NCI-H2196 (cell line): Measurements from ENCODE around the gene IL17B.
"Not testable (repeated sequence)": the region's sequence is repeated elsewhere in the genome, so short reads cannot be mapped to it uniquely, and the experiment has no call there.

Experiments
- DNase-seq: peaks from one replicate; lab custom pipeline; 2025; ENCODE audit not compliant: unreplicated experiment; lab: John Stamatoyannopoulos, UW

The IL17B gene

DNA sequence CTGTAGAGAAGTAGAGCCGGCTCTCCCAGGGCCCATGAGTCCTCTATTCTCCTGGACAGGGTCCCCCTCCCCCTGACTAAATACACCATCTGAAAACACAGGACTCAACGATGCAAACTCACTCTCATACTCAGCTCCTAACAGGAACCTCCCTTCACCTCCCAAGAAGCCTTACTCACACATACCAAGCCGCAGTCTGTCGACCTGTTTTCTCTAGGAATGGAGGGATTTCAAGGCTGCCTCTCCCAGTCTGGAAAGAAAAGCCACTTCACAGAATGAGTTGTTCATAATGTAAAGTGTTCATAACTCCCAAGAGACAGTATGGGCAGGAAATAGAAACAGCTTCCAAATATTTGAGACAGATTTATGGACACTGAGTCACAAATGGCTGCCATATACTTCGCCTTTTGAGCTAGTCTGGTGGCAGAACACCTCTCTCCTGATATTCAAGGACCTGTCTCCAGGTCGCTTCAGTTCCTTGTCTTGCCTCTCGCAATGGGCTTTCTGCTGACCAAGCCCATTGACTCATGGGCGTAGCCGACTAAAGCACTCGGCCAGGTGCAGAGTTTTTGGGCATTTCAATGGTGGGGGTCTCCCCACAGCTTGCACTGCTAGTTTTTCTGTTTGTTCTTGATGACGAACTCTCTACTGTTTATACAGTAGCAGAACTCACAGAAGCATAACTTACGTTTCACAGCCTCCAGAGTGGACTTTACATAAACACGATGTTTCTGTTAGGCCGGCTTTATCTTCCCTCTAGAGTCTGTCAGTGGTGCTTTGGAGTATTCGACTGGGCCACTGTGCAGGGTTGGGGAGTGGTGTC, 25.0 kb upstream of the IL17B start:
- DNase-seq, result no peak

DNA sequence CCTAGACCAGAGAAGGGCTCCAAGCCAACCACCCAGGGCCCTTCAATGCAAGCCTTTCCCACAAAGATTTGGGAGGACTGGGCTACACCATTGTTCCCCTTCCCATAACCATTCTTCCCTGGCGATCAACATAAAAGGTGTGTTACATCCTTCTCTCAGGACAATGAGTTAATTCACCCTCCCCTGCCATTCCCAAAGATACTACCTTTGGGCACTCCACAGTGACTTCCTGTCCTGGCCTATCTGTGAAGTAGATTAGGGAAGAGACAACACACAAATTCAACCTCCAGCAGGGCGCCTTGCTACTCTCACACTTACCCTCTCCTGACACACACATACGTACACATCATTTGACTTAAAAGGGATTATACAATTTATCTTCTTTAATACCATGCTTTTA, 23.2 kb upstream of the IL17B start:
- no peak for DNase-seq

DNA sequence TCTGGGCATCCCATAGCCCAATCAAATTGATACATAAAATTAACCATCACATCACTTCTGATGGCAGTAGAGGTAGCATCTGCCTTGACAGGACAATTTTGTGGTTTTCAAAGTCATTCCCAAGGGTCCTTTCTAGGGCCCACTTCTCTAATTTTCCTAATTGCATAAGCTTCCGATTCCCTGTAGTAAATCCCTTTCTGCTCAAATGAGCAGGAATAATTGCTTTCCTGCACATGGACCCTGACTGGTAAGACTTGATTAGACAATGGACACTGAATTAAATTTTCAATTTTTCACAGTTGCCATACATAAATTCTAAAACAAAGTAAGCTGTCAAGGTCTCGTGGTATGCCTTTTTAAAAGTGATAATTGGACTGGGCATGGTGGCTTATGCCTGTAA, 22.0 kb upstream of the IL17B start:
- DNase-seq, result no peak

DNA sequence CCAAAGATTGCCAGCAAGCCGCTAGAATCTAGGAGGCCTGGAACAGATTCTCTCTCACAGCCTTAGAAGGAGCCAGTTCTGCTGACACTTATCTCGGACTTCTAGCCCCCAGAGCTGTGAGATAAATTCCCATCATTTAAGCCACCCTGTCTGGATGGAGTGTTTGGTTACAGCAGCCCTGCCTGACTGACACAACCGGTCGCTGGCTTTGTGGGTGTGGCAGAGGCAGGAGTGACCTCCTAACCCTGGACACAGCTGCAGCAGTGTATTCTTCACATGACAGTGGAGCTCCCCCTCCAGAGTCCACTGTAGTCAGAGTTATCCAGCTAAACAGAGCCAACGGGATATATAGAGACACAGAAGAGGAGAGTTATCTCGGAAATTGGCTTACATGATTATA, 21.2 kb upstream of the IL17B start:
- no peak for DNase-seq

DNA sequence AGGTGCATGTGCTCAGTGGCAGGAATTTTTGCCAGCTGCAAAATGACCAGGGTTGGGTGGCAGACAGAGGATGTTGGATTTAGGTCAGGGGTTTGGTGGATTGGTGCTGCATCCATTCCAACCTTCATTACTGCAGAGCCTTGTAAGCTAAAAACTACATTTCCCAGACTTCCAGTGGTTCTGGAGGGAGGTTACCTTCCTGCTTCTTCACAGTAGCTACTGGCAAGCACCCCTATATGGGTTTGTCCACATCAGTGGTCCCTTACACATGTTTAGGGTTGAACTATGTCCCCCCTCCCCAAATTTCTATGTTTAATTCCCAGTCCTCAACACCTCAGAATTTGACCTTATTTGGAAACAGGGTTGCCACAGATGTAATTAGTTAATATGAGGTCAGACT, 20.7 kb upstream of the IL17B start:
- DNase-seq, result no peak

DNA sequence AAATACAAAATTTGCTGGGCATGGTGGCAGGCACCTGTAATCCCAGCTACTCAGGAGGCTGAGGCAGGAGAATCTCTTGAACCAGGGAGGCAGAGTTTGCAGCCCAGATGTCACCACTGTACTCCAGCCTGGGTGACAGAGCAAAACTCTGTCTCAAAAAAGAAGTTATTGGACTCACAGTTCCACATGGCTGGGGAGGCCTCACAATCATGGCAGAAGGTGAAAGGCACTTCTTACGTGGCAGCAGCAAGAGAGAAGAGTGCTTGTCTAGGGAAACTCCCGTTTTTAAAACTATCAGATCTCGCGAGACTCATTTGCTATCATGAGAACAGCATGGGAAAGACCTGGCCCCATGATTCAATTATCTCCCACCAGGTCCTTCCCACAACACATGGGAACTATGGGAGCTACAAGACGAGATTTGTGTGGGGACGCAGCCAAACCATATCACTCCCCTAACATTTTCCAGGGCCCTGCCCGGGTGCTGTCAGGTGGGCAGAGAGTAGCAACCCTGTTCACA, 19.7 kb upstream of the IL17B start:
- not testable (repeated sequence) for DNase-seq

DNA sequence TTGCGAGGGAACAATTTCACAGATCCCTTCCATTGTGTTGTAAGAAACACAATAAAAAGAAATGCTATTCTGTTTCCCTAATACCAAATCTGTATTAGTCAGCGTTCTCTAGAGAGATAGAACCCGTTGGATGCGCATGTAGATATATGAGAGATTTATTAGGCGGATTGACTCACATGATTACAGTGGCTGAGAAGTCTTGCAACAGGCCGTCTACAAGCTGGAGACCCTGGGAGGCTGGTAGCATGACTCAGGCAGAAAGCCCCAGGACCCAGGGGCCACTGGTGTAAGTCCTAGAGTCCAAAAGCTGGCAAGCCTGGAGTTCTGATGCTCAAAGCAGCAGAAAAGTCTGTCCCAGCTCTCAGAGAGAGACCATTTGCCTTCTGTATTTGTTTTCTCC, 18.4 kb upstream of the IL17B start:
- DNase-seq, result no peak

DNA sequence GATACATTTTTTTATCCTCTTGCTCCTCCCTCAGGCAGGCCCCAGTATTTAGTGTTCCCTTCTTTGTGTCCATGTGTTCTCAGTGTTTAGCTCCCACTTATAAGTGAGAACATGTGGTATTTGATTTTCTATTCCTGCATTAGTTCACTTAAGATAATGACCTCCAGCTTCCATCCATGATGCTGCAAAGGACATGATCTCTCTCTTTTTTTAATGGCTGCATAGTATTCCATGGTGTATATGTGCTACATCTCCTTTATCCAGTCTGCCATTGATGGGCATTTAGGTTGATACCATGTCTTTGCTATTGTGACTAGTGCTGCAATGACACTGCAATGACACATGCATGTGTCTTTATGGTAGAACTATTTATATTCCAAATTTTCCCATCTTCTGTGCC, 15.9 kb upstream of the IL17B start:
- not testable (repeated sequence) for DNase-seq

DNA sequence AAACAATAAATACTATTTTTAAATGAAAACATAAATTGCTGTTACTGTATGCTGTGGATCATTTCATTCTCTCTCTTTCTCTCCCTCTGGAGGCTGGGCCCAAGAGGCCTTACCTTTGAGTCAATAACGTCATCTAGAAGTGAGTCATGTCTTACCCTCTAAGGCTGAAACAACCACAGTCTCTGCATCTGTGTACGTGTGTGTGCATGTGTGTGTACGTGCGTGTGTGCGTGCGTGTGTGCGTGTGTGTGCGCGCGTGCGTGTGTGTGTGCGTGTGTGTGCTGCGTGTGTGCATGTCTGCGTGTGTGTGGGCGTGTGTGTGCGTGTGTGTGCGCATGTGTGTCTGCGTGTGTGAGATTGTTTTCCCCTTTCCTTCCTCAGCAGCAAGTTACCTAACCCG, 13.6 kb upstream of the IL17B start:
- DNase-seq, result no peak

DNA sequence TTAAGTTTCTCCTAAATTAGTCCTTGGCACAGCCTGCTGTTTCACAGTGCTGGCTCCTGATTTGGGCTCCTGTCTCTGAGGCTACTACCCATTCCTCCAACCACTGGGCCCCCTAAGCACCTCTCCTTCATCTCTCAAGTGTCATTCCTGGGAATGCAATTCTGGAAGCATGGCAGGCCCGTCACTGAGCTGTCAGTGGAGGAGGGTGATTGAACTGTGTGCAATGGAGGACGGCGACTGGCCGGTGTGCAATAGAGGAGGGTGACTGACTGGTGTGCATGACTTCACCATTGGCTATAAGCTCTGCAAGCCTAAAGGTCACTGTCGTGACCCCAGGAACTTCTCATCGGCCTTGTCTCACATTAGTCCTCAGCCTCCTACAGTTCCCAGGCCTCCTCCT, 12.4 kb upstream of the IL17B start:
- no peak for DNase-seq

DNA sequence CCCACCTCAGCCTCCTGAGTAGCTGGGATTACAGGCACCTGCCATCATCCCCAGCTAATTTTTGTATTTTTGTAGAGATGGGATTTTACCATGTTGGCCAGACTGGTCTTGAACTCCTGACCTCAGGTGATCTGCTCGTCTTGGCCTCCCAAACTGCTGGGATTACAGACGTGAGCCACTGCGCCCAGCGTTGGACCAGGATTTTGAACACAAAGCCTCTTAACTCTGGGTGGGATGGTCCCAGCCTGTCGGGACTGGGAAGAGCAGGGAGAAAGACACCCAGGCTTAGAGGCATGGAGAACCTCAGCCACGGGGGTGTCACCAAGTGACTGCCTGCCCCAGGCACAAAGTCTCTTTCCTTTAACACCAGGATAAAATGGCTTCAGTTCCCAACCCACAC, 12.0 kb upstream of the IL17B start:
- DNase-seq, result not testable (repeated sequence)

DNA sequence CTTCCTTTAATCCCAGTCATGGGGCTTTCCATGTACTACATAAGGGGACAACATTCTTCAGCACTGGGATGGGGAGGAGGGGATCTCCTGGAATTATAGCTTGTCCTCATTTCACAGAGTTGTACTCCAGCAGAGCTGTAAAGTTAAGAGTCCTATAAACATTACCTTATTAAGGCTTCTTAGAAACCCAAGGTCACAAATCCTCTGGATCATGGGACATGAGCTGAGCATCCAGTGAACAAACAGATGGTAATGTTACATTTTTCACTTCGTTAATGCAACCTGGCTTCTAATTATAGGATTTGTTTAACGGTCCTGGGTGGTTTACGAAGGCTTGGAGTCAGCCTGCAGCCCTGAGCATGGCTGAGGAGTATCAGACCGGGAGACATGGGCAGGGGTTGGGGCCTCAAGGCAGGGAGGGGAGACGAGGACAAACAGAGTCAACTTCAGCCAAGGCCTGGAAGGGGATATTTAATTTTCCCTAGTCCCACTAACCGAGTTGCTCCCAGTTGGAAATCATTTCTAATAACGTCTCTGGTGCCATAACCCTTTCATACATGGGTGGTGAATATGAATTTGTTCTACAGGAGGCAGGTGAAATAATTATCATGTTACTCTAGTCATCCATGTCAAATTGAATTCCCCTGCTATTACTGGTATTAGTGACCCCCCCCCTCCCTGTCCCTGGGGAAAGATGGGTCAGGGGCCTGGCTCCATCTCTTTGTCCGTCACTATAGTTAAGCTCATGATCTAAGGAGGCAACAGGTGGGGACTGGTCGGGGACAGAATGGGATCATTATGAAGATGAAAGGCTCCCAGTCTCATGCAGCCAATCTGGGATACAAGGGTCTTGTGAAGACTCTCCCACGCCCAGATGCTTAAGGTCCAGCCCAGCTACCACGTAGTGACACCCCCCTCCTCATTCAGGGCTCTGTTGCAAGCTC, 10.7 kb upstream of the IL17B start:
- DNase-seq, result no peak

DNA sequence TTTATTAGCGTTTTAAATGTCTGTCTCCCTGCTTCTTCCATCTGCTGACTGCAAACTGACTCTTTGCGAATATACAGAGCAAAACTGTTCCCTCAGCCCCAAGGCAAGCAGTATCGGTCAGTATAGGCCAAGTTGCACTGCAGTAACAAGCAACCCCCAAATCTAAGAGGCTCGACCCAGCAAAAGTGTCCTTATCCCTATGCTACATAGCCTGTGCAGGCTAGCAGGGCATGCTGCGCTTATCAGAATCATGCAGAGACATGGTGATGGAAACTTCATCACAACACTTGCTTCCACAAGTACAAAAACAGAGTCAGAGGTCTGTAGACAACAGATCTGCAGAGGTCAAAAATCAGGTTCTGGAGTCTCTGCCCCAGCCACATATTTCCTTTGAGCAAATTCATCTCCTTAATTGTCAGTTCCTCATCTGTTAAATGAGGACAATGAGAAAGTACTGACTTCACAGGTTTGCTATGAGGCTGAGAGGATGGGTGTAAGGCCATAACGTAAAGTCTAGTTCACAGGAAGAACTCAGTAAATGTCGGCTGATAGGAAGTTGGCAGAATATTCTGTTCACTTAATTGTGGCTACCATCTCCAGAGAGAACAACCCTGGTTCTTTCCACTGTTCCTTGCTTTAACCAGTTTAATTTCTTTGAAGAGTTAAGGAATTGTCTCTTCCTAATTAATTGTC, 9.6 kb upstream of the IL17B start:
- no peak for DNase-seq

DNA sequence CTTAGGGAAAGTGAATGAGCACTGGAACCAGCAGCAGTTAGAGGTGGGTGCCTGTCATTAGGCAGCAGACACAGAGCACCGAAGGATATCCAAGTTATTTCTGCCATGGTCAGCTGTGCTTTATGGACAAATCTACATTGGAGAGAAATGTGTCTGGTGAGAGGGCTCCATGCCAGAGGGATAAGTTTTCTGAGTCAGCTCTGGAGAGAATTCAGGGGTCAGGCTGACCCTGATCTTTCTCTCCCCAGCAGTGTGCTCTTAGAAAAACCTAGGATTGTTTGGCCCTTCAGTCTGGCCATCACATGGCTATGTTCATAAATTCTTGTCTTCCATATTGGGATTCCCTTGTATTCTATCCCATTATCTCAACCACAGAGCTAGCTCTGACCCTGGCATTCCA, 8.9 kb upstream of the IL17B start:
- no peak for DNase-seq

DNA sequence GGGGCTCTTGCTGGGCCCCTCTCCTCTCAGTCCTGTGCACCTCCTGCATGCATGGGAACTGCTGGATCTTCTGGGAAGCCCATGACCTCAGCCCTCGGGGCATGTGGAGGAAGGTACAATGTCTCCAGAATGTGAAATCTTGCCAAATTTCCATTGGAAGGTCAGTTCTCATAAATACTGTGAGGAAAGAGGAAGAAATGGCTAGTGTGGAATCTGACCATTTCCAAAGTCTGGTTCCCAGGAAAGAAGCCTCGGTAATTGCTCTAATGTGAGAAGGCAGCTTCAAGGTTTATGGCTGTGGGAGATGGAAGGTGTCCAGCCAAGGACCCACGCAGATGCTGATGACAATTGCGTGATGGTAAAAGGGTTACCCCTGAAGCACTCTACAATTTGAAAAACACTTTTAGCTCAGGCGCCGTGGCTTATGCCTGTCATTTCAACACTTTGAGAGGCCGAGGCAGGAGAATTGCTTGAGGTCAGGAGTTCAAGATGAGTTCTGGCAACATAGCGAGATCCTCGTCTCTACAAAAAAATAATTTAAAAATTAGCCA, 8.1 kb upstream of the IL17B start:
- no peak for DNase-seq

DNA sequence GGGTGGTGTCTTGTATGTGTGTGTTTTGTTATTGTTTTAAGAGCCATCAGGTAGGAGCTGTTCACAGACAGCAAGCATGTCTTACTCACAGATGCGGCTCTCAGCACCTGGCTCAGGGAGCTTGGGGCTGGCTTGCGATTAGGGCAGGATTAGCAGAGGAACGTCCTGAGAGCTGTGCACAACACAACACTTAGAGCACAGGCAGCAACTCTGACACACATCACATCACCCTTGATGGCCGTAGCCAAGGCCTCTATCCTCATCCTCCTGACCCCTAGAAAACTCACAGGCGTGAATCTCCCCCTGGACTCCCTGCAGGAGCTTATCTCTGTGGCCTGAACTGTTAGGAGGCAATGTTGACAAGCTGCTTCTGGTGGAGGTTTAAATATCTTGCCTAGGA, 7.1 kb upstream of the IL17B start:
- DNase-seq, result no peak

DNA sequence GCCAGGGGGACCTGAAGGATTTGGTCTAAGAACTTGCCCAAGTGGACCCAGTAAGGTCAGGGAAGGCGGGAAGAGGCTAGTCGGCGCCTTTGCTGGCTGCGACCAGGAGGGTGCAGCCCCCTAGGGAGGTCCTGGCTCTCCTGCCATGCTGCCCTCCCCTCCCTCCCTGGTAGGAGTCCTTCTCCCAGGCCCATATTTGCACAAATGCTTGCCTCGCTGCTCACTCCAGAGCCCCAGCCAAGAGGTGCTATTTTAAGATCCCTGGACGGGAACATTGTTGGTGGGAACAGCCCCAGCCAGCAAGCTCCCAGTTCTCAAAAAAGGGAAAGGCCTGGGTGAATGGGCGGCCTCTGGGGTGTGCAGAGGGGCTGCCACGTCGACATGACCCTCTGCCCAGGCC, 4.3 kb upstream of the IL17B start:
- no peak for DNase-seq

DNA sequence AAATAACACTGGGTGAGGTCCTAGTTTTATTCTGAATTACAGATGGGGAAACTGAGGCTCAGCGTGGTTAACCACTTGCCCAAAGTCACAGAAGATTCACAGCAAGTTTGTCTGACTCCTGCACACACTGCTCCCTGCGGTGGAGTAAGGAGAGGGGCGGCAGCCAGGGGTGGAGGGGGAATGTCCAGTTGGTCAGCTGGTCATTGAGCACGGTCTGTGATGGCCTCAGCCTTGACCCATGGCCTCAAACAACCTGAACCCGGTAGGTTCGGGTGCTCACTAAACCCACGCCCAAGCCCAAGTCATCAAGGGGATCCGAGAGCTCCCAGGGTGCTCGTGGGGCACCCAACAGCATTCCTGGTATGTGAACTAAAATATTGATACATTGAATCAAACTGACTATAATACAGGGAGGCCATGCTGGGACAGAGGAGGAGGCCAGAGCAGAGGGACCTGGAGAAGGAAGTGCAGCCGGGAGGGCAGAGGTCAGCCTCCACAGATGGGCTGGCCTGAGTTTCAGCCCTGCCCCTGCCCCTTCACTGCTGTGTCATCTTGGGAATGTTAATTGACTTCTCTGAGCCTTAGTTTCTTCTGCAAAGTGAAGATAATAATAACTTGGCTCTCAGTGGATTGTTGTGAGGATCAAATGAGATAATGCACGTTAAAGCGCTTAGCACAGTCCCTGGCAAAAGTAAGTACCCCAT, 3.6 kb upstream of the IL17B start:
- no peak for DNase-seq

DNA sequence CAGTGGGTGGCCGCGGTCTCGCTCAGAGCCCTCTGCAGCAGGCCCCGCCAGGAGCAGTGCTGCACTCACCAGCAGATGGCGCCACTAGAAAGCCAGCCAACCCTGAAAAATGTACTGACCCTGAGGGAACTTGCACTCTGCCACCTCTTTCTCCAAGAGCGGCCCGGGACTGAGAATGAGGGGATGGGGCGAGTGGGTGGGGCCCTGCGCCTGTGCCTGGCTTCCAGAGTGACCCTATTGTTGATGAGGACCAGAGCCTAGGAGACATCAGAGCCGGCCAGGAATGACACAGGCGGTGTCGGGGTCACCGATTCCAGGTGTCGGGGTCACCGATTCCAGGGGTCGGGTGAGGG, 2.9 kb upstream of the IL17B start:
- peak; percentile 47 for DNase-seq

DNA sequence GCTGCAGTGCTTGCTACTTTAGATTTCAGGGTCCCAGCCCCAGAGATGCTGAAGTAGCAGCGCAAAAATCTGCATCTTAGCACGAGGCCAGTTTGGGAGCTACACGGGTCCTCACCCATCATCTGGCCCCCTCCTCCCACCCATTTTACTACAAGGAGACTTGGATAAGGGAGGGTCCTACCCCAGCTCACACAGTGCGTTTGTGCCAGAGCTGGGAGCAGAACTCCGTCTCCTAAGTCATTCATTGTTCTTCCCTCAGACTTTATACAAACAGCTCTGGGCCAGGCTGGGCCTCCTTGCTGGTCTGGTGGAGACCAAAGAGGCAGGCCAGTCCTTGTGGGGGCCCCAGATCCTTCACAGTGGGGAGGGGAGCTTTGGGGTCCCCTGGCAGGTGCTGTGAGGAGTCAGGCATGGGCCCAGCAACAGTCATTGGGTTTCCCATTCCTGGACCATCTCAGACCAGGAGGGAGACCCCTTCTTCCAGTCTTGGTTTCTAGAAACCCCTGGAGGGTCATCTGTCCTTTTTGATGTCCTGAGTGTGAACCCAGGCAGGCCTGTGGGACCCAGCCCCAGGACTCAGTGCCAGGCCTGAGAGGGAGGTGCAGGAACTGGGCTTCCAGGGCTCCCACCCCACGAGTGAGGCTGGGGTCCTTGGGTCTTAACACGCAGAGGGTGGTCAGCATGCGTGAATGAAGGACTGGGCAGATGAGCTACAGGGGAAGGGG, 2.3 kb upstream of the IL17B start:
- DNase-seq, result no peak
